ENCODE data around the gene TEKT3.

Gene TEKT3

DNA sequence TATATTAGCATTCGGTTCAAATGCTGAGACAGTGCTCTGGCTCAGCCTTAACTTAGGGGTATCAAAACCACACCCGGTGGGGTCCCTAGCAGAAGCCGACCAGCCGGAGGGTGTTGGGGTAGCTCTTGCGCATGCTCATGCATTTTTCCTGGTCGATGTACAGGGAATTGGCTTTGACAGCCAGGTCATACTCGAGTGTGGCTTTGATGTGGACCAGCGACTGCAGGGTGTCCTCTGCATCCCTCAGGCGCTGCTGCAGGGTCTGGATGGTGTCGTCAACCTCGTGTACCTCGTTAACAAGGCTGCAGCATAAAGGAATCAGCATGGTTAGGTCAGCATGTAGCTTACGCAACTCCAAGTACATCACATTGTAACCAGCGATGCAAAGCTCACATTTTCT, 37.5 kb downstream of the TEKT3 start:
- H3K4me3 ChIP-seq (ENCODE audit: low read depth, low read length) = no peak overlapping the region
- DNase-seq (ENCODE audit: low read depth) = no peak
- TF ChIP-seq, protein P1, sequence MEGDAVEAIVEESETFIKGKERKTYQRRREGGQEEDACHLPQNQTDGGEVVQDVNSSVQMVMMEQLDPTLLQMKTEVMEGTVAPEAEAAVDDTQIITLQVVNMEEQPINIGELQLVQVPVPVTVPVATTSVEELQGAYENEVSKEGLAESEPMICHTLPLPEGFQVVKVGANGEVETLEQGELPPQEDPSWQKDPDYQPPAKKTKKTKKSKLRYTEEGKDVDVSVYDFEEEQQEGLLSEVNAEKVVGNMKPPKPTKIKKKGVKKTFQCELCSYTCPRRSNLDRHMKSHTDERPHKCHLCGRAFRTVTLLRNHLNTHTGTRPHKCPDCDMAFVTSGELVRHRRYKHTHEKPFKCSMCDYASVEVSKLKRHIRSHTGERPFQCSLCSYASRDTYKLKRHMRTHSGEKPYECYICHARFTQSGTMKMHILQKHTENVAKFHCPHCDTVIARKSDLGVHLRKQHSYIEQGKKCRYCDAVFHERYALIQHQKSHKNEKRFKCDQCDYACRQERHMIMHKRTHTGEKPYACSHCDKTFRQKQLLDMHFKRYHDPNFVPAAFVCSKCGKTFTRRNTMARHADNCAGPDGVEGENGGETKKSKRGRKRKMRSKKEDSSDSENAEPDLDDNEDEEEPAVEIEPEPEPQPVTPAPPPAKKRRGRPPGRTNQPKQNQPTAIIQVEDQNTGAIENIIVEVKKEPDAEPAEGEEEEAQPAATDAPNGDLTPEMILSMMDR (IDR thresholded peaks at IDR 0.05; ENCODE audit: insufficient read depth, low read depth, low read length, missing control alignments) = no peak

DNA sequence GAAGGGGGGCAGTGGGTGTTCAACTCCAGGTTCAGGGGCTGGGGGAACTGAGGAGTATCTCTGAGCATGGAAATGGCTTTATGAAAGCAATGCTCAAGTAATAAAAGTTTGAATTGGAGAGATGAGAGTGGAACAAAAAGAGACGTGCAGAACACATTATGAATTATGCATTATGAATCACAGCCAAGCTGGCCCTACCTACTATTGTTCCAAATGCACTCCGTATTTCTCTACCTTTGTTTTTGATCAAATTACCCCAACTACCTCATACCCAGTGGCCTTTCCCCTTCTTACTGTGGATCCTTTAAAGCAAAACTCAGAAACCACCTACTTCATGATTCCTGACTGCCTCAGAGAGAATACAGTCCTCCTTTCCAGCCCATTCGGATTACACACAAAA, 38.1 kb downstream of the TEKT3 start:
- TF ChIP-seq, protein P1 (IDR thresholded peaks at IDR 0.05; ENCODE audit: insufficient read depth, low read depth, low read length, missing control alignments) = no peak
- H3K4me3 ChIP-seq (ENCODE audit: low read depth, low read length) = no peak overlapping the region

DNA sequence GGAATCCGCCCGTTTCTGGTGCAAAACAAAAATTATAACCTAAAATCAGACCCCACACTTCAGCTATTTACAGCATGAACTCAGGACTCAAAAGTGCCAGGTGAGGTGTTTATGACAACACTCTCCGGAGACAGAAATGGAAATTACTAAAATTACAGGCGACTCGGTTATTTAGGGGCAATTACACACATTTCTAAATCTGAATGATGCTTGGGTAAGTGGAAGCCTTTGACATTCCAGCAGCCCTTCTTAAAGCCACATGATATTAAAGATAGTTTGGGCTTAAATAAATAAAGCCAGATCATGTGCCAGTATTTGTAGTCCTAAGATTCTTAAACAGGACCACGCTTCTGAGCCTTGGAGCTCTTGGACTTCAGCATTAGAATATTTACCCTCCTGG, 39.6 kb downstream of the TEKT3 start:
- DNase-seq (ENCODE audit: low read depth) = no peak
- no peak overlapping the region for H3K4me3 ChIP-seq (ENCODE audit: low read depth, low read length)
- TF ChIP-seq, protein P1 (IDR thresholded peaks at IDR 0.05; ENCODE audit: insufficient read depth, low read depth, low read length, missing control alignments) = no peak

More for the DNA sequence above, 38.1 kb downstream of the TEKT3 start:
- DNase-seq (ENCODE audit: low read depth) = no peak

DNA sequence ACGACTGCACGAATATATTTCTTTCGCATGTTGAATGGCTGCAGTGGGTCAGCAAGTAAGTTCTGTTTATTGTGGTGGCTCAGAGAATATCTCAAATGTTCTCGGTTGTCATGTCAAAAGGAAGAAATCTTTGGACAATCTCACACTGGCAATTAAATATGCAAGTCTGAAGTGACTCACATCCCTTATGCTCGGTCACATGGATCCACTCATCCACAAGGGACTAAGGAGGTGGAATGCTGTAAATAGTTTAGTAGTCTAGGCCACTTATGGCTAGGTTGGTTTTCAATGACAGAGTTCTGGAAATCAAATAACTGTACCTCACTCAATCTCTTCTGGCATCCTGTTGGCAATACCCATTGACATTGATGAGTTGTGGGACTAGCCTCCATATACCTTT, 43.2 kb downstream of the TEKT3 start:
- TF ChIP-seq, protein P1 (IDR thresholded peaks at IDR 0.05; ENCODE audit: insufficient read depth, low read depth, low read length, missing control alignments) = no peak
- no peak for DNase-seq (ENCODE audit: low read depth)
- H3K4me3 ChIP-seq (ENCODE audit: low read depth, low read length) = no peak overlapping the region

DNA sequence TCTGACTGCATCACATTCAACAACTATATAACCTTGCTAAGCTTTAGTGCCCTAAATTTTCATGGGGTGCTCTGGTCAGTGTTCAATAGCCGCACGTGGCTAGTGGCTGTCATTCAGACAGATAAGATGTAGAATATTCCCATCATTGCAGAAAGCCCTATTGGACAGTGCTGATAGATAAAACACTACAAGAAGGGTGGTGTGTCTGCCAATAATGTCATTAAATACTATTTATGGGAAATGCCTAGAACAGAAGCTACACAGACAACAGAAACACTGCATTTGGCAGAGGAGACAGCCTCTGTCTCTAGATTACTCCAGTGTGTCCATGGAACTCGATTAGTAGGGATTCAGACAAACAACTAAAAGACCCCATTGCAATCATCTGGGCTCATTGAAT, 47.8 kb downstream of the TEKT3 start:
- TF ChIP-seq, protein P1 (IDR thresholded peaks at IDR 0.05; ENCODE audit: insufficient read depth, low read depth, low read length, missing control alignments) = no peak
- no peak for DNase-seq (ENCODE audit: low read depth)
- no peak overlapping the region for H3K4me3 ChIP-seq (ENCODE audit: low read depth, low read length)

DNA sequence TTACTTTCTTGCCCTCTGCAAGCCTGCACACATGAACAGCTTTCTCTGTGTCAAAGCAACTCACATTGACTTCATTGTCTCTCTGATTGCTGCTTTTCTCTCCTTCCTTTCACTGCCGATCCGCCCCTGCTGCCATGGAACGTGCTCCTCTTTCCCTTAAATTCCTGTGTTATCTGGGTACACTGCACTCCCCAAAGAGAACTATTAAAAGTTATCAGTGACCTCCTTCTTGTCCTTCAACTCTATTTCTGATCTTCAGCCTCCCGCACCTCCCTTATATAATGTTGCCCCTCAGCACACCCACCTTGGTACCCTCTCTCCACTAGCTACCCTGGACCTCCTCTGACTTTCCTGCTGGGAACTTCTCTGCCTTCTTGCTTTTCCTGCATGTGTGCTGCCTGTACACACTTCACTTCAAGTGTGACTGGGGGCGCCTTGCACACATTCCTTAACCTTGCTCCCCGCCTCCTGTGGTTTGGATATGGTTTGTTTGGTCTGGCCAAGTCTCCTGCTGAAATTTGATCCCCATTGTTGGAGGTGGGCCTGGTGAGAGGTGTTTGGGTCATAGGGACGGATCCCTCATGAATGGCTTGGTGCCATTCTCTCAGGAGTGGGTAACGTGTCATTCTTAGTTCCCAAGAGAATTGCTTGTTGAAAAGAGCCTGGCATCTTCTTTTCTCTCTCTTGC, 49.6 kb downstream of the TEKT3 start:
- H3K4me3 ChIP-seq (ENCODE audit: low read depth, low read length) = no peak overlapping the region
- no peak for DNase-seq (ENCODE audit: low read depth)
- TF ChIP-seq, protein P1 (IDR thresholded peaks at IDR 0.05; ENCODE audit: insufficient read depth, low read depth, low read length, missing control alignments) = no peak

DNA sequence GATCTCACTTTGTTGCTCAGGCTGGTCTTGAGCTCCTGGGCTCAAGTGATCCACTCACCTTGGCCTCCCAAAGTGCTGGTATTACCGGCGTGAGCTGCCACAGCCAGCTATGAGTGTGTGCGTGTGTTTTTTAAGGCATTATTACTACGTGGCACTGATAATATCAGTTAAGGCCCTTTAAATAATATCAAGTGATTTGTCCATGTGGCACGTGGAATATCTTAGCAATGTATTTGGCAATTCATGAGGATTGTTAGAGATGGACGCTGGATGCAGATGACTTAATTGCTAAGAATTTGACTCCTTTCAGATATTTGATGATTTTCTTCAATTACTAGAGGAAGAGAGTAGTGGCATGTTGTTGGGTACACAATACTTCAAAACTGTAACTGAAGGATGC, 50.8 kb downstream of the TEKT3 start:
- DNase-seq (ENCODE audit: low read depth) = no peak
- H3K4me3 ChIP-seq (ENCODE audit: low read depth, low read length) = no peak overlapping the region
- TF ChIP-seq, protein P1 (IDR thresholded peaks at IDR 0.05; ENCODE audit: insufficient read depth, low read depth, low read length, missing control alignments) = no peak
